H1 (cell line): ENCODE results near the gene EPB41L4A.

Experiments
- CTCF ChIP-seq, 3 experiments: IDR thresholded peaks; 1 replicate in 2 of 3; 2 replicates in 1 of 3; pipeline versions ENCODE4 v1.5.1 to v1.6.1; 2011; ENCODE audit warnings: low read length in 3 of 3, mild to moderate bottlenecking in 3 of 3, inconsistent platforms in 2 of 3, low read depth in 1 of 3, moderate library complexity in 1 of 3; ENCODE audit not compliant: insufficient read depth in 1 of 3; ENCODE audit errors: control extremely low read depth in 1 of 3
- ZNF274 ChIP-seq: IDR thresholded peaks from 2 replicates; pipeline ENCODE4 v1.7.0; 2012; ENCODE audit warnings: low read length, borderline replicate concordance; ENCODE audit errors: extremely low read depth

GRCh38 chr5:112237456-112237855, 181.6 kb downstream of the EPB41L4A start:
- TF ChIP-seq CTCF (IDR thresholded peaks at IDR 0.05; ENCODE audit: control extremely low read depth in 1 of 3, insufficient read depth in 1 of 3, low read depth in 1 of 3, low read length in 3 of 3) (no peak), ZNF274 (no peak)
